Measurements from ENCODE around the gene PFKP. TPM values are rescaled to one million over a fixed set of nuclear protein-coding genes. Genes with fewer than 3 reads are reported as not detected.

The PFKP gene
- total RNA-seq, 2 experiments from 2014 or later: 193 to 215 TPM

DNA sequence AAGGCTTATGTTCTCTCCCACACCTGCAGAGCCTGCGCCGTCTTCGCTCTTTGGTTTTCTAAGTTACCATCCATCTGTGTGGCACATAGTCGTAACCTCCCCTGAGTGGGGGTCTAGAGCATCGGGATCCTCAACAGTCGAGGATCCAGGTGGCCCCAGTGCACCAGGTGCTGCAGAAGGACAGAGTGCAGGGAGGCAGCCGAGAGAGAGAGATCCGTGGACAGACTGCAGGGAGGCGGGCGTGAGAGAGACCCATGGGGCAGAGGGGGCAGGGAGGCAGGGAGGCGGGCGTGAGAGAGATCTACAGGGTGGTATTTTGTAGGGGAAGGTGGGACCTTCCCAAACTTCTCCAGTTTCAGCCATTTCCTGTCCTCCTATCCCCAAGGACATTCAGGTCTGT is 42.3 kb downstream of the PFKP start:
- ATAC-seq (ENCODE audit: low read depth) (no peak), DNase-seq (no peak)
- Mint-ChIP-seq H3K4me3 (no peak overlapping the region), H3K4me1 (no peaks in the 10 kb centered on the region), H3K36me3 (peaks cover 33% of the 10 kb centered on the region), H3K27ac (no peak overlapping the region), H3K9me3 (no peaks in the 10 kb centered on the region), H3K27me3 (no peaks in the 10 kb centered on the region)
- POLR2A ChIA-PET: no interaction called here

DNA sequence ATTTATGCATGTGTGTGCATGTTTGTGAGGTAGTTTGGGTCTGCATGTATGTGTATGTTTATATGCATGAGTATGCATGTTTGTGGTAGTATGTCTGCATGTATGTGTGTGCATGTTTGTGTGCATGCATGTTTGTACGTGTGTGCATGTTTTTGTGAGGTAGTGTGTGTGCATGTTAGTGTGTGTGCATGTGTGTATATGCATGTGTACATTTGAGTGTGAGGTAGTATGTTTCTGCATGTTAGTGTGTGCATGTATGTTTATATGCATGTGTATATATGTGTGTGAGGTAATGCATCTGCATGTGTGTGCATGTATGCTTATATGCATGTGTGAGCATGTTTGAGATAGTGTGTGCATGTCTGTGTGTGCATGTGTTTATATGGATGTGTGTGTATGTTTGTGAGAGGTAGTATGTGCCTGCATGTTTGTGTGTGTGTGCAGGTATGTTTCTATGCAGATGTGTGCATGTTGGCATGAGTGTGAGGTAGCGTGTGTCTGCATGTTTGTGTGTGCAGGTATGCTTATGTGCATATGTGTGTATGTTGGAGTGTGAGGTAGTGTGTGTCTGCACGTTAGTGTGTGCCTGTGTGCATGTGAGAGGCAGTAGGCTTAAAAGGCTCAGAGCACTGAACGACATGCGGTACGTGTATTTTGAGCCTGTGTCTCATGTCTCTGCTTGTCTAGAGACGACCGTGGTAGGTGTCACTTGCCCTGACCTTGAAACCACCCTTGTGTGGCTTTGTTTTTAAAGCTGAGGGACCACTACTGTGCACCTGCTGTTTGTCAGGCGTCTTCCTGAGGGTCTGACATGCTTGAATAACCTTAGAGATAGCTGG is 43.7 kb downstream of the PFKP start:
- no peak overlapping the region for H3K27ac Mint-ChIP-seq

DNA sequence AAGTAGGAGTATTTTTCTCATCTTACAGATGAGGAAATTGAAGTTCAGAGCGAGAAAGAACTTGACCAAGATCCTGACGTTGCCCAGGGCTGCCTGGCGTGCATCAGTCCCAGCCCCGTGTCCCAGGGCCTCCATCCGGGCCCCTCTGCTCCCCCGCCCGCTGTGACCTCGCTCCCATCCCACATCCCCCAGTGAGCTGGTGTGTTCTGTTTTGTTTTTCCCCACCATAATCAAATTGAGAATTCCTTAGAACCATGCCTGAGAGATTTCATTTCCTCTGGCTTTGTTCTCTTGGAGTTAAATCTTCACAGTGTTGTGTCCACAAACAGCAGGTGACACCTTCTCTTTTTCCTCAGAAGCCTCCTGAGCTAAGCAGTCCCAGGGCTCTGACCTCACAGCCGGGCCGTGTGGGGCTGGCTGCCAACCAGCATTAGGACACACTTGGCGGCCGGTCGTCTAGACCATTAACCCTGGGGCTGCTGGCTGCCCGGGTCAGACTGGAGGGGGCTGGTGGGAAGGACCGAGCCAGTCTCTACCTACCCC is 44.3 kb downstream of the PFKP start:
- no peak for DNase-seq
- H3K4me1 Mint-ChIP-seq: no peaks in the 10 kb centered on the region
- peaks cover 44% of the 10 kb centered on the region for H3K36me3 Mint-ChIP-seq
- no peaks in the 10 kb centered on the region for H3K9me3 Mint-ChIP-seq
- H3K27ac Mint-ChIP-seq: no peak overlapping the region
- POLR2A ChIA-PET: no interaction called here
- no peak overlapping the region for H3K4me3 Mint-ChIP-seq
- H3K27me3 Mint-ChIP-seq: no peaks in the 10 kb centered on the region
- ATAC-seq (ENCODE audit: low read depth): no peak

More for the DNA sequence above, 43.7 kb downstream of the PFKP start:
- ATAC-seq (ENCODE audit: low read depth) (no peak), DNase-seq (no peak)
- POLR2A ChIA-PET: no interaction called here
- Mint-ChIP-seq H3K4me3 (no peak overlapping the region), H3K36me3 (peaks cover 39% of the 10 kb centered on the region), H3K4me1 (no peaks in the 10 kb centered on the region), H3K9me3 (no peaks in the 10 kb centered on the region), H3K27me3 (no peaks in the 10 kb centered on the region)

DNA sequence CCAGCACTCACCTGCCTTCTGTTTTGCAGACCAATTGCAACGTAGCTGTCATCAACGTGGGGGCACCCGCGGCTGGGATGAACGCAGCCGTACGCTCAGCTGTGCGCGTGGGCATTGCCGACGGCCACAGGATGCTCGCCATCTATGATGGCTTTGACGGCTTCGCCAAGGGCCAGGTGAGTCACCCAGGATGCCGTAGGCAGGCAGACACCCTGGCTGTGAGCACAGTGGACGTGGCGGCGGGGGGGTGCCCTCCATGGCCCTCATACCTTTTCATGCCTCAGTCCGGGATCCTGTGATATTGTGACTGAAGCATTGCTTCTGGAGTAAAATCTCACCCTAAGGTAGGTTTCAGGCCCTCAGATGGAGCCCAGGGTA is 46.0 kb downstream of the PFKP start:
- POLR2A ChIA-PET: no interaction called here
- H3K27me3 Mint-ChIP-seq: no peaks in the 10 kb centered on the region
- H3K4me1 Mint-ChIP-seq: no peaks in the 10 kb centered on the region
- H3K36me3 Mint-ChIP-seq: peaks cover 44% of the 10 kb centered on the region
- no peak overlapping the region for H3K4me3 Mint-ChIP-seq
- no peak overlapping the region for H3K27ac Mint-ChIP-seq
- H3K9me3 Mint-ChIP-seq: no peaks in the 10 kb centered on the region
- DNase-seq (no peak), ATAC-seq (ENCODE audit: low read depth) (no peak)

DNA sequence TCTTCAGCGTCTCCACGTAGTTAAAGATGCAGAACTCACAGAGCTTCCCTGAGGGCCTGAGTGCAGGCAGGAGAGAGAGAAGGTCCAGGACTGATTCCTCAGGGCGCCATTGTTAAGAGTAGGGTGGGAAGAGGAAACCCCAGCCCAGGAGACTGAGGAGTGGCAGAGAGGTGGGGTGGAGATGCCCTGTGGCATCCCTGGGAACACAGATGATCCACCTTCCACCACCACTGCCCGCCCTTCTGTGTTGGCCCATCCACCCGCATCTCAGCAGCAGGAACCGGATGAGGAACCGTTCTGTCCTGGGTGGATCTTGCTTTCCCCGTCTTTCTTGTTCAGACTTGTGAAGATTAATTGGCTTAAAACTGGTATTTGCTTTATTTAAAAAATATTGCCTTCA is 48.3 kb downstream of the PFKP start:
- Mint-ChIP-seq H3K4me3 (no peak overlapping the region), H3K27me3 (no peaks in the 10 kb centered on the region), H3K9me3 (no peaks in the 10 kb centered on the region), H3K4me1 (no peaks in the 10 kb centered on the region), H3K27ac (no peak overlapping the region), H3K36me3 (peaks cover 33% of the 10 kb centered on the region)
- DNase-seq (no peak), ATAC-seq (ENCODE audit: low read depth) (no peak)
- POLR2A ChIA-PET: no interaction called here

DNA sequence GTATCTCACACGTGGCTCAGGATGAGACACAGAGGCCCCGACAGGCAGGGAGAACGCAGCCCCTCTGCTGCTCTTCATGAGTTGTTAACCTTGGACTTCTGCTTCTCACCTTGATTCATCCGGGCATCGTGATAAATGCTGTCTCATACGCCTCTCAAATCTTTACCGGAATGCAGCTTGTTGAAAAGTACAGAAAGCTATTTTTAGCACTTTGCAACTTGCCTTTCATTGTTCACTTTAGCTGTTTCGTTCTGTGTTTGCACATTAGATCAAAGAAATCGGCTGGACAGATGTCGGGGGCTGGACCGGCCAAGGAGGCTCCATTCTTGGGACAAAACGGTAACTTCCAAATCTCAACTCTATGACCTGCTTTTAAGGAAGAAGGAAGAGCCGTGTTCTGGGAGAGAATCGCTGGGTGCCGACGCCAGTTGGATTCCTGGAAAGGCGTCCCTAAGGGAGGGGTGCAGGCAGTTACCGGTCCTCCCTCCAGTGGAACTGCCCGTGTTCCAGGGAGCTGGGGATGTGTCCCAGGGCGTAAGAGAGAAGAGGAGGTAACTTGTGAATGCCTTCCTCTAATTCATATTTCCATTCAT is 49.3 kb downstream of the PFKP start:
- no peaks in the 10 kb centered on the region for H3K9me3 Mint-ChIP-seq
- ATAC-seq (ENCODE audit: low read depth): no peak
- peaks cover 32% of the 10 kb centered on the region for H3K36me3 Mint-ChIP-seq
- no peak overlapping the region for H3K27ac Mint-ChIP-seq
- H3K4me3 Mint-ChIP-seq: no peak overlapping the region
- no peaks in the 10 kb centered on the region for H3K27me3 Mint-ChIP-seq
- no peak for DNase-seq
- no peaks in the 10 kb centered on the region for H3K4me1 Mint-ChIP-seq
- POLR2A ChIA-PET: no interaction called here

DNA sequence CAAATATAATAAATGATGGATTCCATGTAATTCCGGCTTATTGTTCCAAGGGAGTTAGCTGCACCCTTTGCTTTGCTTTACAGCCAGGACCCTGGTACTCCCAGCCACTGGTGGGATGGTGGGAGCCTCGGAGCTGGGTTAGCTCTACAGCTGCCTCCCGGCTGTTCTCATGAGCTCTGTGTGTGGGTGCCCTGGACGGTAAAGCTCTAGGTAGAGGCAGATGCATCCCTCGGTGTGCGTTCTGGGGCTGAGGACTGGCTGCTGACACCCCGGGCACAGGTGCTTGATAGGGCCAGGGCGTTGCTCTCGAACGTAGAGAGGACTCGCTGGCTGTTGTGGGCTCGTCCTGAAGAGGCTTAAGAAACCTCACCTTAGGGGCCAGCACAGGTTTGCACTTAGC is 50.1 kb downstream of the PFKP start:
- H3K27ac Mint-ChIP-seq: no peak overlapping the region
- POLR2A ChIA-PET: no interaction called here
- DNase-seq (no peak), ATAC-seq (ENCODE audit: low read depth) (no peak)
- H3K36me3 Mint-ChIP-seq: peaks cover 36% of the 10 kb centered on the region
- no peaks in the 10 kb centered on the region for H3K27me3 Mint-ChIP-seq
- H3K4me1 Mint-ChIP-seq: no peaks in the 10 kb centered on the region
- no peaks in the 10 kb centered on the region for H3K9me3 Mint-ChIP-seq
- H3K4me3 Mint-ChIP-seq: no peak overlapping the region

DNA sequence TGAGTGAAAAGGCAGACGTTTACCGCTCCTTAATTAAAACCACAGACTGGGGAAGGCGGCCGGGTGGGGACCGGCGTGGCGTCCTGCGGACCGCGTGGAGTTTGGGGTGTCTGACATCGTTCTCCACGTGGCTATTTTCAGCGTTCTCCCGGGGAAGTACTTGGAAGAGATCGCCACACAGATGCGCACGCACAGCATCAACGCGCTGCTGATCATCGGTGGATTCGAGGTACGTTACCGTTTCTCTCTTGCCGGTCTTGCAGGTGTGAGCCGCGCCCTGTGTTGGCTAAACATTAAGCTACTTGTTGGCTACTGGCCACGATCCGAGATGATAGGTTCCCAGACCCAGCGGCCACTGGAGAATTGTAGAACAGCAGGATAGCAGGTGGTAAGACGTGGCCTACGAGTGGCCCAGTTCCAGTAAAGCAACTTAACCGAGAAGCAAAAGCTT is 51.3 kb downstream of the PFKP start:
- POLR2A ChIA-PET: no interaction called here
- Mint-ChIP-seq H3K4me3 (no peak overlapping the region), H3K27me3 (no peaks in the 10 kb centered on the region), H3K9me3 (no peaks in the 10 kb centered on the region), H3K27ac (no peak overlapping the region), H3K4me1 (no peaks in the 10 kb centered on the region), H3K36me3 (peaks cover 32% of the 10 kb centered on the region)
- no peak for DNase-seq
- ATAC-seq (ENCODE audit: low read depth): no peak

DNA sequence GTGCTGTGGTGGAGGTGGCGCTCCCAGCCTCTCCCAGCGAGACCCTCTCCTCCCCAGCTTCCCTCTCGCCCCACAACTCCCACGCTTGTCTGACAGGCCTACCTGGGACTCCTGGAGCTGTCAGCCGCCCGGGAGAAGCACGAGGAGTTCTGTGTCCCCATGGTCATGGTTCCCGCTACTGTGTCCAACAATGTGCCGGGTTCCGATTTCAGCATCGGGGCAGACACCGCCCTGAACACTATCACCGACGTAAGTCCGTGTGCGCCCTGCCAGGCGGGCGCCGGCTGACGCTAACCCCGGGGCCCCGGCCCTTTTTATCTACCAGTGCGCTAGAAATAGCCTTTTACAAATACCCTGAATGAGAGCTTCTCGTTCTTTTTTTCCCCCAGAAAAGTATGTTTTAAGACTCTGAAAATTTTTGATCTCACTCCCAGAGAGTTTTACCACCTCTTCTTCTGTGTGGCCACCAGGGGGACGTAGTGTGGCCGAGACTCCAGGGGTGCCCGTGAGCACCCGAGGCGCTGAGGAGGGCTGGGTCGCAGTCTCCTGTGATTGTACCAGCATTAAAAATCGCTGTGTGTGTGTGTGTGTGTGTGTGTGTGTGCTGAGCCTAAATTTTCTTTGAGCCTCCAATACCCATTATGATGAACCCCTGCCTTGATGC is 52.6 kb downstream of the PFKP start:
- peaks cover 32% of the 10 kb centered on the region for H3K36me3 Mint-ChIP-seq
- no peak for ATAC-seq (ENCODE audit: low read depth)
- H3K27ac Mint-ChIP-seq: no peak overlapping the region
- DNase-seq: no peak
- no peak overlapping the region for H3K4me3 Mint-ChIP-seq
- no peaks in the 10 kb centered on the region for H3K27me3 Mint-ChIP-seq
- no peaks in the 10 kb centered on the region for H3K9me3 Mint-ChIP-seq
- POLR2A ChIA-PET: no interaction called here
- H3K4me1 Mint-ChIP-seq: no peaks in the 10 kb centered on the region

DNA sequence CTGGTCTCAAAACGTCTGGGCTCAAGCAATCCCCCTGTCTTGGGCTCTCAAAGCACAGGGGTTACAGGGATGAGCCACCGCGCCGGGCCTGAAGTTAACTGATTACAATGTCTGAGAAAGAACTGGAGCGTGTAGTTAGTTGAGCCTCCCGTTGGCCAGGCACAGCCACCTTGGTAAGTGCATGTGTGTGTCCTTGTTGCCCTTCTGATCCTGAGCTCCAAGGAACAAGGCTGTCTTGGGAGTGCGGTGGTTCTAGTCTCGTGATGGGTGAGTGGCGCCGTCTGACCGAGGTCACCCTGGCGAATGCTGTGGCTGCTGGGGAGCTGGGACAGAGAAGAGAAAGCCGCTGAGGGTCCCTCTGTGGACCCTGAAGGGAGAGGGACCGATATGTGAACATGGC is 54.7 kb downstream of the PFKP start:
- Mint-ChIP-seq H3K36me3 (peaks cover 21% of the 10 kb centered on the region), H3K27ac (no peak overlapping the region), H3K27me3 (no peaks in the 10 kb centered on the region), H3K4me3 (no peak overlapping the region), H3K9me3 (no peaks in the 10 kb centered on the region), H3K4me1 (no peaks in the 10 kb centered on the region)
- ATAC-seq (ENCODE audit: low read depth): no peak
- no peak for DNase-seq
- POLR2A ChIA-PET: no interaction called here

DNA sequence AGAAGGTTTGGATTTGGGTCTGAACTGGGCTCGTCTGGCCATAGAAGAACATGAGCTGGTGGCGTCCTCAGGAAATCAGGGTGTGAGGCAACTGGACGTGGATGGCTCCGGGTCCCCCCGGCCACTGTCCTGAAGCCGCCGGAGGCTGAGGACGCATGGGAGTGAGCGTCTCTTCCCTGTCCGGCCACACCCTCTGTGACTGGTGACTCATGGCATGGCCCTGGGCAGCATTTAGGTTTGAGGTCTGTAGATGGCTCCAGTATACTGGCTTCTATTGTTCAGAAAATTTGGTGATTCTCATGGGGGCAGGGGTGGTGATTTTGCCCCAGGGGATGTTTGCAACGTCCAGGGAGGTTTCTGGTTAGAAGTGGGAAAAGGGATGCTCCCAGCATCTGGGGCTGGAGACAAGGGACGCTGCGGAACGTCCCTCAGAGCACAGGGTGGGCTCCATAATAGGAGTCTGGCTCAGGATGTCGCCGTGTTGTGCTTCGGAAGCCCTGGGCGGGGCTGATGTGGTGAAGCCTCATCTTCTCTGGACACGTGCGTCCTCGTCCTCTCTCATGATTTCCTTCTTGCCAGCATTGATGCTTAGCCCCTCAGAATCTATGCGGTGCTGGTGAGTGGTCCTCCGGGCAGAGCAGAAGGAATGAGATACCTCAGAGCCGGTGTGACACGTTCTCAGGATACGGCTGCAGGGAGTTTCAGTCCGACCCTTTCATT is 55.3 kb downstream of the PFKP start:
- H3K4me1 Mint-ChIP-seq: no peaks in the 10 kb centered on the region

DNA sequence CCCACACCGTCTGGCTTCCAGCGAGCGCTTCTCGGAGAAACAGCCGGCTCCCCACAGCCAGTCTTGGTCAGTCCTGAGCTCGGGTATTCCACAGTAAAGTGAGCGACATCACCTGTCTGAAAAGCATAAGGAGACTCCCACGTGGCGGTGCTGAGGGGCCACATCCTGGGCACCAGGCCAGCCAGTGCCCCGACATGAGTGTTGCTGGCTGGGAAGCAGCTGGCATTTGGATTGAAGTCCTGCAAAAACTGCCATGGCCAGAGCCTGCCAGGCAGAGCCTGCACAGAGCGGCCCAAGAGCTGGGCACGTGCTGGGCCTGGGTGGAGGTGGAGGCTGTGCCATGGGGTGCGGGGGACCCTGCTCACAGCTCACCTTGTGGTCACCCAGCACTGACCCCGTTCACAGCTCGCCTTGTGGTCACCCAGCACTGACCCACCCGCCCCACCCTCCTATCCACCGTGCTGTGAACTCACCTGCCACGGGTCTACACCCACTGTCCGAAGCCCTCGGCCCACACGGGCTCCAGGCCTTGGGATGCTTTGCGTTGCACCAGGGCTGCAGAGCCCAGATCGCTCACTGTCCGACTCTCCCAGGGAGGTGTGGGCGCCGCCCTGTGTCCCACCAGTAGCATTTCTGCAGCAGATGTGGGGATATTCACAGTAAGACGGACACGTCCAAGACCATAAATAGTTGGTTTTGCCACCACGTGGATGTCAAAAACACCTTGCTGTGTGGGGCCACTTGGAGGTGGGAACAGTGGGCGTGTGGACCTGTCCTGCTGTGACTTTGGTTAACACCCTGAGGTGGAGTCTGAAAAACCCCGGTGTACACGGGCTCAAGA is 56.4 kb downstream of the PFKP start:
- no peak for DNase-seq
- Mint-ChIP-seq H3K9me3 (no peaks in the 10 kb centered on the region), H3K27me3 (no peaks in the 10 kb centered on the region), H3K4me3 (no peak overlapping the region), H3K36me3 (peaks cover 14% of the 10 kb centered on the region), H3K27ac (no peak overlapping the region), H3K4me1 (no peaks in the 10 kb centered on the region)
- POLR2A ChIA-PET: no interaction called here
- ATAC-seq (ENCODE audit: low read depth): no peak

More for the DNA sequence above, 55.3 kb downstream of the PFKP start:
- DNase-seq (no peak), ATAC-seq (ENCODE audit: low read depth) (no peak)
- H3K9me3 Mint-ChIP-seq: no peaks in the 10 kb centered on the region
- H3K27me3 Mint-ChIP-seq: no peaks in the 10 kb centered on the region
- H3K4me3 Mint-ChIP-seq: no peak overlapping the region
- POLR2A ChIA-PET: no interaction called here
- H3K36me3 Mint-ChIP-seq: peaks cover 21% of the 10 kb centered on the region
- H3K27ac Mint-ChIP-seq: no peak overlapping the region

Data from activated naive CD8-positive, alpha-beta T cell treated with anti-CD3 and anti-CD28 coated beads, Interleukin-2, amount 10 ng/mL, durations not matched to agents 7 days and 5 days (primary cell).